HEK293T (cell line): Measurements from ENCODE around the gene IFNG.

Experiments used
- ARNT ChIP-seq: fragments of 450-650 bp; IDR thresholded peaks from 2 replicates; pipeline ENCODE4 v1.6.1; 2017; ENCODE audit warnings: mild to moderate bottlenecking
- BHLHE40 ChIP-seq: fragments of 450-650 bp; IDR thresholded peaks from 2 replicates; pipeline ENCODE4 v1.6.1; 2016; ENCODE audit warnings: mild to moderate bottlenecking, moderate library complexity, borderline replicate concordance
- ELF4 ChIP-seq: fragments of 450-650 bp; IDR thresholded peaks from 2 replicates; pipeline ENCODE4 v1.6.1; 2017; ENCODE audit warnings: antibody characterized with exemption
- FOXA1 ChIP-seq: fragments of 450-650 bp; IDR thresholded peaks from 2 replicates; pipeline ENCODE4 v1.6.1; 2016; ENCODE audit warnings: mild to moderate bottlenecking
- FOXK2 ChIP-seq: fragments of 450-650 bp; IDR thresholded peaks from 2 replicates; pipeline ENCODE4 v1.6.1; 2016; ENCODE audit warnings: mild to moderate bottlenecking
- FOXM1 ChIP-seq: fragments of 450-650 bp; IDR thresholded peaks from 2 replicates; pipeline ENCODE4 v1.6.1; 2017; ENCODE audit warnings: mild to moderate bottlenecking, borderline replicate concordance
- HDGF ChIP-seq: fragments of 450-650 bp; IDR thresholded peaks from 2 replicates; pipeline ENCODE4 v1.6.1; 2017; ENCODE audit warnings: antibody characterized with exemption, borderline replicate concordance
- L3MBTL2 ChIP-seq: fragments of 450-650 bp; conservative IDR thresholded peaks from 2 replicates; pipeline ENCODE4 v1.6.1; 2016; ENCODE audit warnings: mild to moderate bottlenecking
- SP1 ChIP-seq: fragments of 450-650 bp; IDR thresholded peaks from 2 replicates; pipeline ENCODE4 v1.6.1; 2017
- SUZ12 ChIP-seq: fragments of 450-650 bp; IDR thresholded peaks from 2 replicates; pipeline ENCODE4 v1.6.1; 2016; ENCODE audit warnings: mild to moderate bottlenecking
- TARDBP ChIP-seq: fragments of 450-650 bp; IDR thresholded peaks from 2 replicates; pipeline ENCODE4 v1.6.1; 2016
- ZNF384 ChIP-seq: fragments of 450-650 bp; IDR thresholded peaks from 2 replicates; pipeline ENCODE4 v1.6.1; 2016

- no peak for TF ChIP-seq TARDBP
- no peak for TF ChIP-seq FOXA1
- no peak for TF ChIP-seq FOXM1
- no peak for TF ChIP-seq ZNF384
- TF ChIP-seq HDGF: no peak
- TF ChIP-seq FOXK2: no peak
- TF ChIP-seq SUZ12: no peak
- TF ChIP-seq ELF4: no peak
- TF ChIP-seq ARNT: no peak
- TF ChIP-seq BHLHE40: no peak
- no peak for TF ChIP-seq L3MBTL2
- TF ChIP-seq SP1: no peak
Measured at GRCh38 chr12:68206446-68206845, 46.9 kb upstream of the IFNG start.
